Smooth muscle cell (in vitro differentiated cells): Measurements from ENCODE around the gene CDH4. TPM values are rescaled to one million over a fixed set of nuclear protein-coding genes. Genes with fewer than 3 reads are reported as not detected.

ENCODE experiments used
- DNase-seq: peaks from one replicate; lab custom pipeline; 2025; ENCODE audit not compliant: unreplicated experiment; lab: John Stamatoyannopoulos, UW
- H2AFZ ChIP-seq: fragments of 200-600 bp; sonication (generic); 2 replicates; pipeline ENCODE4 v1.6.0; 2016; ENCODE audit warnings: antibody characterized with exemption, low read depth, mild to moderate bottlenecking
- H3F3A ChIP-seq: fragments of 200-600 bp; sonication (generic); 2 replicates; pipeline ENCODE4 v1.6.0; 2017; ENCODE audit warnings: antibody characterized with exemption, low read depth
- H3K27ac ChIP-seq: fragments of 200-600 bp; sonication (generic); 2 replicates; pipeline ENCODE4 v1.5.1; 2016; ENCODE audit warnings: low read depth, mild to moderate bottlenecking
- H3K27me3 ChIP-seq: fragments of 200-600 bp; sonication (generic); 2 replicates; pipeline ENCODE4 v1.6.1; 2016; ENCODE audit warnings: low read depth, mild to moderate bottlenecking
- H3K36me3 ChIP-seq: fragments of 200-600 bp; sonication (generic); 2 replicates; pipeline ENCODE4 v1.5.1; 2016; ENCODE audit warnings: low read depth
- H3K4me1 ChIP-seq: fragments of 200-600 bp; sonication (generic); 2 replicates; pipeline ENCODE4 v1.5.1; 2016; ENCODE audit warnings: low read depth
- H3K4me2 ChIP-seq: fragments of 200-600 bp; sonication (generic); 2 replicates; pipeline ENCODE4 v1.6.0; 2016; ENCODE audit warnings: mild to moderate bottlenecking
- H3K4me3 ChIP-seq: fragments of 200-600 bp; sonication (generic); 2 replicates; pipeline ENCODE4 v1.5.1; 2016; ENCODE audit warnings: mild to moderate bottlenecking
- H3K79me2 ChIP-seq: fragments of 200-600 bp; sonication (generic); 2 replicates; pipeline ENCODE4 v1.6.0; 2016; ENCODE audit warnings: low read depth, mild to moderate bottlenecking
- H3K9ac ChIP-seq: fragments of 200-600 bp; sonication (generic); 2 replicates; pipeline ENCODE4 v1.6.0; 2016; ENCODE audit warnings: low read depth
- H3K9me3 ChIP-seq: fragments of 200-600 bp; sonication (generic); replicated peaks from 2 replicates; pipeline ENCODE4 v1.5.1; 2016; ENCODE audit warnings: low read depth
- H4K20me1 ChIP-seq: fragments of 200-600 bp; sonication (generic); 2 replicates; pipeline ENCODE4 v1.6.0; 2016; ENCODE audit warnings: low read depth
- WGBS: methylation state at CpG from one replicate; pipeline ENCODE4 v1.1.7; 2016; ENCODE audit warnings: low lambda C conversion rate; 5-methylcytosine and 5-hydroxymethylcytosine counted together
- polyA plus RNA-seq: library from polyadenylated mRNA; unstranded; fragments of >200 nt; fragmentation: Nextera tagmentation; extraction: Ambion mirVana; gene quantifications from 2 replicates; pipeline ENCODE4 v1.2.1, GENCODE V29; 2016
- total RNA-seq: library from RNA; depleted of rRNA; stranded (reverse); fragments of >200 nt; gene quantifications from 2 replicates; pipeline ENCODE4 v1.2.3, GENCODE V29; 2014
- TF ChIP-seq, protein P1 (sequence below): fragments of 200-600 bp; sonication (generic); IDR thresholded peaks from 2 replicates; pipeline ENCODE4 v1.5.1; 2017; ENCODE audit warnings: borderline replicate concordance, mild to moderate bottlenecking, antibody characterized with exemption; ENCODE audit not compliant: insufficient read depth, poor library complexity, severe bottlenecking

The CDH4 gene
- total and polyA plus RNA-seq, 2 experiments from 2014 or later: 0.03 to 0.04 TPM

DNA sequence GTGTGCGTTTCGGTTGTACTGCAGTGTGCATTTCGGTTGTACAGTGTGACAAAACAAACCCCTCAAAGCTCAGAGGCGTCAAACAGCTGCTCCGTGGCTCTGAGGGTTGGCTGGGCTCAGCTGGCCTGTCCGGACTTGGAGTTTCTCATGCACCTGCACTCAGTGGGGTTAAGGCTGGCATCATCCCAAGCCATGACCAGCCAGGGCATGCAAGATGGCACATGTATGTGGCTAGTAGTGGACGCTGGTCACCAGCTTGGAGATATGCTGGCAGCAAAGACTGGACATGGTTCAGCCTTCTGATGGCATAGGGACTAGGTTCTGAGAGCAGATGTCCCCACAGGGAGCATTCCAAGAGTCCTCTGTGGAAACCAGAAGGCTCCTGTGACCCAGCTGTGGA lies 187.2 kb downstream of the CDH4 start:
- DNase-seq: no peak
- Histone ChIP-seq H3K27ac (no peak overlapping the region), H4K20me1 (no peaks in the 10 kb centered on the region), H2AFZ (no peak overlapping the region), H3K36me3 (no peaks in the 10 kb centered on the region), H3K4me1 (peaks cover 48% of the 10 kb centered on the region), H3K9ac (no peak overlapping the region), H3K4me3 (no peak overlapping the region), H3F3A (peaks cover 5% of the 10 kb centered on the region), H3K9me3 (no peaks in the 10 kb centered on the region), H3K27me3 (peaks cover 3% of the 10 kb centered on the region), H3K79me2 (no peaks in the 10 kb centered on the region), H3K4me2 (no peak overlapping the region)
- TF ChIP-seq, protein P1, sequence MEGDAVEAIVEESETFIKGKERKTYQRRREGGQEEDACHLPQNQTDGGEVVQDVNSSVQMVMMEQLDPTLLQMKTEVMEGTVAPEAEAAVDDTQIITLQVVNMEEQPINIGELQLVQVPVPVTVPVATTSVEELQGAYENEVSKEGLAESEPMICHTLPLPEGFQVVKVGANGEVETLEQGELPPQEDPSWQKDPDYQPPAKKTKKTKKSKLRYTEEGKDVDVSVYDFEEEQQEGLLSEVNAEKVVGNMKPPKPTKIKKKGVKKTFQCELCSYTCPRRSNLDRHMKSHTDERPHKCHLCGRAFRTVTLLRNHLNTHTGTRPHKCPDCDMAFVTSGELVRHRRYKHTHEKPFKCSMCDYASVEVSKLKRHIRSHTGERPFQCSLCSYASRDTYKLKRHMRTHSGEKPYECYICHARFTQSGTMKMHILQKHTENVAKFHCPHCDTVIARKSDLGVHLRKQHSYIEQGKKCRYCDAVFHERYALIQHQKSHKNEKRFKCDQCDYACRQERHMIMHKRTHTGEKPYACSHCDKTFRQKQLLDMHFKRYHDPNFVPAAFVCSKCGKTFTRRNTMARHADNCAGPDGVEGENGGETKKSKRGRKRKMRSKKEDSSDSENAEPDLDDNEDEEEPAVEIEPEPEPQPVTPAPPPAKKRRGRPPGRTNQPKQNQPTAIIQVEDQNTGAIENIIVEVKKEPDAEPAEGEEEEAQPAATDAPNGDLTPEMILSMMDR: no peak
- 99% methylated on average over 7 of the region's 7 CpGs for WGBS

DNA sequence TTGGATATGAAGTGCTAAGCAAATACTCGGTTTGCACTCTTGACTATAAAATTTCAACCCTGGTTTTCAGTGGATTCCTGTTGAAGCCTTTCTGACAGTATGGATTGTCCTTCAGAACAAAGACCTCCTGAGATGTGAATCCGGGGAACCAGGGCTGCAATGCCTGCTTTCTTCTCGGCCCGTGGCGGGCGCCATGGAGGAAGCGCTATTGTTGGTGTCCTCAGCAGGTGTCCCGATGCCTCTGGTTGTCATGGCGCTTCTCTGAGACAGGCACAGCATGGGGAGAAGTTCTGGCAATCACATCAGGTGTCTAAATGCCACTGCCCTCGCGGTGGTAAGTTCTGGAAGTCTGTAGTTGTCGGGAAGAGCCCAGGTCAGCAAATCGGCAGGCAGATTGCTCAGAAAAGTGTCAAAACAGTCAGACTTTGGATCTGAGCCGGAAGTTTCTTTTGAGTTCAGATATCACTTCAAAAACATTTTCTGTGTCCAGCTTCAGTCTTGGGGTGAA lies 188.5 kb downstream of the CDH4 start:
- H3K4me2 ChIP-seq: no peak overlapping the region
- H3K9me3 ChIP-seq: no peaks in the 10 kb centered on the region
- peaks cover 5% of the 10 kb centered on the region for H3F3A ChIP-seq
- no peak for DNase-seq
- H3K27ac ChIP-seq: no peak overlapping the region
- H3K4me3 ChIP-seq: no peak overlapping the region
- H4K20me1 ChIP-seq: no peaks in the 10 kb centered on the region
- no peak overlapping the region for H2AFZ ChIP-seq
- H3K27me3 ChIP-seq: peaks cover 3% of the 10 kb centered on the region
- H3K4me1 ChIP-seq: peaks cover 35% of the 10 kb centered on the region
- TF ChIP-seq, protein P1: no peak
- no peaks in the 10 kb centered on the region for H3K79me2 ChIP-seq
- WGBS: 91% methylated on average over 14 of the region's 14 CpGs
- no peak overlapping the region for H3K9ac ChIP-seq
- H3K36me3 ChIP-seq: no peaks in the 10 kb centered on the region

DNA sequence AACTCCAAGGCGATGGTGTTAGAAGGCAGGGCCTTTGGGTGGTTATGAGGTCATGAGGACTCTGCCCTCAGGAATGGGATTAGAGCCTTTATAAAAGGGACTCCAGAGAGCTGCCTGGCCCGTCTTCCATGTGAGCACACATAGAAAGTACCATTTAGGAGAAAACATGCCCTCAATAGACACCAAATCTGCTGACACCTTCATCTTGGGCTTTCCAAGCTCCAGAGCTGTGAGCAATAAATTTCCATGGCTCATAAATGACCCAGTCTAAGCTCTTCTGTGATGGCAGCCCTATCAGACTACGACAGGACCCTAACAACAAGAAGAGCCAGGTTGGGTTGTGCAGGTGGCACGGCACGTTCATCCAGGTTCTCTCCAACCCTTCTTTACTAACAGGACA lies 189.5 kb downstream of the CDH4 start:
- Histone ChIP-seq H3K27ac (no peak overlapping the region), H3K4me3 (no peak overlapping the region), H3K36me3 (no peaks in the 10 kb centered on the region), H3K9me3 (no peaks in the 10 kb centered on the region), H4K20me1 (no peaks in the 10 kb centered on the region), H3K4me2 (no peak overlapping the region), H3F3A (peaks cover 5% of the 10 kb centered on the region), H3K79me2 (no peaks in the 10 kb centered on the region), H3K27me3 (peaks cover 3% of the 10 kb centered on the region), H3K9ac (no peak overlapping the region), H3K4me1 (peaks cover 29% of the 10 kb centered on the region), H2AFZ (no peak overlapping the region)
- no peak for DNase-seq
- TF ChIP-seq, protein P1: no peak
- WGBS: 88% methylated on average over 5 of the region's 5 CpGs

DNA sequence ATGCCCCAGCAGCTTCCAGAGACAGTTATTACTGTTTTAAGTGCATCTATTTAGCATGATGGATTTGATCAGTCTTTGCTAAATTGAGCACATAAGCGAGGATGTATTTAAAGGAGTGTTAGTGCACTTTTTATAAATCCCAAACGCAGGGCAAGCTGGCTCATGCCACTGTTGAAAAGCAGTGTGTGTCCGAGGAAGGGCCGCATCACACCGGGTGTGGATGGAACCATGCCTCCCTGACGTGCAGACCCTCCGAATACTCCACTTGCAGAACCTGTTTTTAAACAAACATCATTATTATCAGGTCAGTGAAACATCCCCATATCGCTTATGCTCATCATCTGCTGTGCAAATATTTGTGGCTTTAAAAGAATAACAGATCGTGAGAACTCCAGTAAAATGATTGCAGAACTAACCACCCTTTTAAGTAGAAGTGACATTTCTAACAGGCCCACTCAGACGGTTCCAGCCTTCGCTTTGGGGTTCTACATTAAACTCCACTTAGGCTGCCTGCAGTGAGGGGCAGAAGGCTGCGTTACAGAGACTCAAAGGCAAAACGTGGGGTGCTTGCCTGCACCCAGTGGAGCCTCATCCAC lies 190.1 kb downstream of the CDH4 start:
- 57% methylated on average over 13 of the region's 13 CpGs for WGBS
- TF ChIP-seq, protein P1: no peak
- peaks cover 24% of the 10 kb centered on the region for H3K4me1 ChIP-seq
- H3K27me3 ChIP-seq: peaks cover 3% of the 10 kb centered on the region
- no peaks in the 10 kb centered on the region for H3K79me2 ChIP-seq
- H3K36me3 ChIP-seq: no peaks in the 10 kb centered on the region
- no peaks in the 10 kb centered on the region for H4K20me1 ChIP-seq
- no peak overlapping the region for H3K9ac ChIP-seq
- no peak for DNase-seq
- H3K4me2 ChIP-seq: no peak overlapping the region
- peaks cover 1% of the 10 kb centered on the region for H3F3A ChIP-seq
- no peak overlapping the region for H2AFZ ChIP-seq
- no peak overlapping the region for H3K4me3 ChIP-seq
- H3K9me3 ChIP-seq: no peaks in the 10 kb centered on the region
- H3K27ac ChIP-seq: no peak overlapping the region
